K562 (cell line): Measurements from ENCODE around the gene RGR. TPM values are rescaled to one million over a fixed set of nuclear protein-coding genes. Genes with fewer than 3 reads are reported as not detected.
A peak's percentile ranks its signal among the peaks of the same experiment; 100 is the strongest.

ENCODE experiments used
- EP300 ChIP-seq: IDR thresholded peaks from 2 replicates; pipeline ENCODE4 v1.6.1; 2012; ENCODE audit warnings: low read length, improper control_type of control experiment
- ESRRA ChIP-seq: fragments of 450-650 bp; IDR thresholded peaks from 2 replicates; pipeline ENCODE4 v1.6.1; 2014; ENCODE audit warnings: low read depth, mild to moderate bottlenecking, moderate library complexity, borderline replicate concordance
- ETS1 ChIP-seq: conservative IDR thresholded peaks from 2 replicates; pipeline ENCODE4 v1.6.1; 2011; ENCODE audit warnings: low read depth, mild to moderate bottlenecking, low read length; ENCODE audit not compliant: control insufficient read depth
- GMEB1 ChIP-seq: fragments of 250-450 bp; sonication (Bioruptor Pico); IDR thresholded peaks from 2 replicates; pipeline ENCODE4 v1.4.0; 2020; ENCODE audit warnings: mild to moderate bottlenecking
- HIVEP1 ChIP-seq: fragments of 250-450 bp; sonication (Bioruptor Pico); IDR thresholded peaks from 2 replicates; pipeline ENCODE4 v1.4.0; 2020; ENCODE audit warnings: mild to moderate bottlenecking
- NCOR1 ChIP-seq: fragments of 450-650 bp; IDR thresholded peaks from 2 replicates; pipeline ENCODE4 v1.6.1; 2016; ENCODE audit warnings: mild to moderate bottlenecking, moderate library complexity
- NFYB ChIP-seq: IDR thresholded peaks from 2 replicates; pipeline ENCODE4 v1.6.1; 2011; ENCODE audit warnings: mild to moderate bottlenecking, moderate library complexity; ENCODE audit not compliant: insufficient read length; ENCODE audit errors: extremely low read depth
- NR2F6 ChIP-seq: fragments of 450-650 bp; formaldehyde crosslinking; IDR thresholded peaks from 2 replicates; pipeline ENCODE4 v1.4.0; 2020; ENCODE audit warnings: mild to moderate bottlenecking
- PHB2 ChIP-seq: fragments of 450-650 bp; IDR thresholded peaks from 2 replicates; pipeline ENCODE4 v1.6.1; 2017; ENCODE audit warnings: low read depth
- POLR3G ChIP-seq: IDR thresholded peaks from 2 replicates; pipeline ENCODE4 v1.6.1; 2011; ENCODE audit not compliant: insufficient read length, insufficient replicate concordance; ENCODE audit errors: extremely low read depth
- PTBP1 ChIP-seq: fragments of 200-400 bp; formaldehyde crosslinking; IDR thresholded peaks from 2 replicates; pipeline ENCODE4 v1.6.1; 2017; ENCODE audit warnings: low read depth, low read length
- RAD21 ChIP-seq, 2 experiments: fragments of 250-450 bp in 1 of 2; fragments of 450-650 bp in 1 of 2; sonication (Bioruptor Pico) in 1 of 2; formaldehyde crosslinking in 1 of 2; IDR thresholded peaks in 1 of 2; conservative IDR thresholded peaks in 1 of 2; 2 replicates each; pipeline versions ENCODE4 v1.4.0 to v1.8.0; 2020 to 2022; ENCODE audit warnings: mild to moderate bottlenecking in 2 of 2, moderate library complexity in 1 of 2
- TAF9B ChIP-seq: fragments of 450-650 bp; IDR thresholded peaks from 2 replicates; pipeline ENCODE4 v1.6.1; 2018; ENCODE audit warnings: mild to moderate bottlenecking; ENCODE audit not compliant: partially characterized antibody
- VEZF1 ChIP-seq: fragments of 200-800 bp; sonication (Bioruptor generic); IDR thresholded peaks from 2 replicates; pipeline ENCODE4 v1.6.1; 2017; ENCODE audit warnings: missing genetic modification characterization, missing compliant biosample characterization
- ZBTB33 ChIP-seq: sonication (generic); formaldehyde crosslinking; IDR thresholded peaks from 2 replicates; pipeline ENCODE4 v1.8.1; 2023; ENCODE audit warnings: mild to moderate bottlenecking, missing genetic modification reagents
- ZBTB43 ChIP-seq: sonication (generic); formaldehyde crosslinking; IDR thresholded peaks from 2 replicates; pipeline ENCODE4 v1.8.0; 2023; ENCODE audit warnings: mild to moderate bottlenecking, missing genetic modification reagents
- ZNF311 ChIP-seq: fragments of 250-450 bp; sonication (Bioruptor Pico); IDR thresholded peaks from 2 replicates; pipeline ENCODE4 v1.4.0; 2020; ENCODE audit warnings: mild to moderate bottlenecking, moderate library complexity
- ZNF384 ChIP-seq: IDR thresholded peaks from 2 replicates; pipeline ENCODE4 v1.6.1; 2012; ENCODE audit warnings: low read depth, low read length, improper control_type of control experiment
- ZNF583 ChIP-seq: fragments of 250-450 bp; sonication (Bioruptor Pico); IDR thresholded peaks from 2 replicates; pipeline ENCODE4 v1.4.0; 2020
- ZNF584 ChIP-seq: fragments of 200-800 bp; sonication (Bioruptor generic); IDR thresholded peaks from 2 replicates; pipeline ENCODE4 v1.6.1; 2016; ENCODE audit warnings: low read depth, mild to moderate bottlenecking, missing genetic modification characterization, missing compliant biosample characterization
- ZZZ3 ChIP-seq: fragments of 450-650 bp; IDR thresholded peaks from 2 replicates; pipeline ENCODE4 v1.6.1; 2016; ENCODE audit warnings: antibody characterized with exemption, mild to moderate bottlenecking, moderate library complexity
- polyA plus RNA-seq, 8 experiments: library from polyadenylated mRNA; depleted of rRNA in 4 of 8; stranded (reverse) in 5 of 8; unstranded in 3 of 8; fragments of >200 nt; fragmentation: Nextera tagmentation in 2 of 8; fragmentation: Illumina TruSeq in 1 of 8; extraction: Ambion mirVana in 2 of 8; extraction: Trizol in 1 of 8; gene quantifications; 2 replicates each; pipeline versions ENCODE4 v1.2.1 to v1.2.3, GENCODE V29; 2011 to 2014; ENCODE audit warnings: inconsistent platforms in 1 of 8, missing spikeins in 1 of 8
- total RNA-seq, 7 experiments: library from RNA; depleted of rRNA in 6 of 7; stranded (reverse); fragments of >200 nt in 6 of 7; fragmentation: Illumina TruSeq in 2 of 7; extraction: Trizol in 2 of 7; gene quantifications; 2 replicates each; pipeline versions ENCODE4 v1.2.1 to v1.2.3, GENCODE V29; 2011 to 2021; ENCODE audit warnings: low replicate concordance in 1 of 7

Gene RGR
- total and polyA plus RNA-seq, 9 of the 15 experiments (the other 6 are each of a cell fraction or from before 2014, with no cell fraction given): not detected

- TF ChIP-seq ZBTB33 (CRISPR knock-in tag) (no peak), ETS1 (no peak), PTBP1 (no peak), POLR3G (no peak), NCOR1 (no peak; the same call in 1 of the 2 replicates), ZNF311 (CRISPR knock-in tag) (no peak), ZZZ3 (no peak), EP300 (peak; percentile 34; the same call in 1 of the 2 replicates), TAF9B (no peak), ZNF583 (CRISPR knock-in tag) (no peak), ZBTB43 (CRISPR knock-in tag) (no peak), ZNF584 (no peak), RAD21 (CRISPR knock-in tag; conservative IDR thresholded peaks at IDR 0.05 in 1 of 2, IDR thresholded peaks at IDR 0.05 in 1 of 2) (no peak), PHB2 (no peak), NR2F6 (CRISPR knock-in tag) (no peak), HIVEP1 (no peak), ZNF384 (no peak), NFYB (no peak), ESRRA (peak; percentile 81), VEZF1 (peak; percentile 42; the same call in 1 of the 2 replicates), GMEB1 (CRISPR knock-in tag) (no peak)
Measured at GRCh38 chr10:84200537-84201243, 44.2 kb upstream of the RGR start (continued).
